ENCODE results near the gene LGR5. TPM values are rescaled to one million over a fixed set of nuclear protein-coding genes. Genes with fewer than 3 reads are reported as not detected.
A peak's percentile ranks its signal among the peaks of the same experiment; 100 is the strongest.

The LGR5 gene
- total and polyA plus RNA-seq, 2 of the 13 experiments (the other 11 are each of a cell fraction or from before 2014, with no cell fraction given): 37.0 to 121 TPM

DNA sequence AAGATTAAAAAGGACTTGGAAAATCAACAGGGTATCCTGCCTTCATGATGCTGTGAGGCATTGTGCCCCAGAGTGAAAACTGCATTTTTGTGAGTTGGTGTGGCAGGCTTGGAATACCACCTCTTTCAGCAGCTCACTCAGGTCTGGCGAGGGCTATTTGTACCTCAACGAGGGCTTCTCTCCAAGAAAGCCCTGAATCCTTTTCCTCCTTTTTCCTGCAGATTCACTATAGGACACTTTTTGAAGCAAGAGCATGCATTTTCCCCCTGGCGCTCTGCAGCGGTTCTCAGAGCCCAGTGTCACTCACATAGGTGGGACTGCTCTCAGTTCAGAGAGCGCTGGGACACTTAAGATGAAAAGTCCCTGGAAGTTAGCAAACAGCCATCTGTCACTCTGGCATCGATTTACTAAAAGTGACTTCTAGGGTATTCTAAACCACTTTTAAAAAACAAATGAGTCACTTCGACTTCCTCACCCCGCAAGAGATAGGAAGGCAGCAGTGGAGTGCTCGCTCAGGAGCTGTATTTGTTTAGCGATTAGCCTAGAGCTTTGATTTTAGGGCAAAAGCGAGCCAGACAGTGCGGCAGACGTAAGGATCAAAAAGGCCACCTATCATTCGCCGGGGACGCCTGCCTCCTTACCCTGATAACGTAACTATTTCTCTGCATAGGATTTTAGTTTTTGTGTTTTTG lies 782 bp upstream of the LGR5 start (continued):
- TF ChIP-seq, protein P1, sequence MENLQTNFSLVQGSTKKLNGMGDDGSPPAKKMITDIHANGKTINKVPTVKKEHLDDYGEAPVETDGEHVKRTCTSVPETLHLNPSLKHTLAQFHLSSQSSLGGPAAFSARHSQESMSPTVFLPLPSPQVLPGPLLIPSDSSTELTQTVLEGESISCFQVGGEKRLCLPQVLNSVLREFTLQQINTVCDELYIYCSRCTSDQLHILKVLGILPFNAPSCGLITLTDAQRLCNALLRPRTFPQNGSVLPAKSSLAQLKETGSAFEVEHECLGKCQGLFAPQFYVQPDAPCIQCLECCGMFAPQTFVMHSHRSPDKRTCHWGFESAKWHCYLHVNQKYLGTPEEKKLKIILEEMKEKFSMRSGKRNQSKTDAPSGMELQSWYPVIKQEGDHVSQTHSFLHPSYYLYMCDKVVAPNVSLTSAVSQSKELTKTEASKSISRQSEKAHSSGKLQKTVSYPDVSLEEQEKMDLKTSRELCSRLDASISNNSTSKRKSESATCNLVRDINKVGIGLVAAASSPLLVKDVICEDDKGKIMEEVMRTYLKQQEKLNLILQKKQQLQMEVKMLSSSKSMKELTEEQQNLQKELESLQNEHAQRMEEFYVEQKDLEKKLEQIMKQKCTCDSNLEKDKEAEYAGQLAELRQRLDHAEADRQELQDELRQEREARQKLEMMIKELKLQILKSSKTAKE (CRISPR knock-in tag; IDR thresholded peaks at IDR 0.05; ENCODE audit: borderline replicate concordance): peak; percentile 95
- TF ChIP-seq KLF12 (CRISPR knock-in tag; IDR thresholded peaks at IDR 0.05; ENCODE audit: borderline replicate concordance) (no peak), KDM4B (CRISPR knock-in tag; IDR thresholded peaks at IDR 0.05) (0 out of 2 replicates have a peak, but pooled peaks have one; percentile 18), FOXK1 (CRISPR knock-in tag; IDR thresholded peaks at IDR 0.05; ENCODE audit: borderline replicate concordance, low read depth) (peak; percentile 68; the same call in 1 of the 2 replicates), MBD4 (IDR thresholded peaks at IDR 0.05; ENCODE audit: borderline replicate concordance, low read length) (peak; percentile 95; the same call in 1 of the 2 replicates), JUNB (CRISPR knock-in tag; IDR thresholded peaks at IDR 0.05; ENCODE audit: borderline replicate concordance) (peak; percentile 94; the same call in 1 of the 2 replicates), IRF2 (CRISPR knock-in tag; IDR thresholded peaks at IDR 0.05) (peak; percentile 86), CBX5 (CRISPR knock-in tag; IDR thresholded peaks at IDR 0.05; ENCODE audit: borderline replicate concordance) (peak; percentile 52; the same call in 1 of the 2 replicates), RXRA (CRISPR knock-in tag; IDR thresholded peaks at IDR 0.05) (peak; percentile 83; the same call in 1 of the 2 replicates), CCAR2 (optimal IDR thresholded peaks at IDR 0.05; ENCODE audit: low read depth, low read length) (peak; percentile 62), CREB1 (IDR thresholded peaks at IDR 0.05) (no peak), CREB1 (CRISPR knock-in tag; IDR thresholded peaks at IDR 0.05) (peak; percentile 64), CEBPG (CRISPR knock-in tag; IDR thresholded peaks at IDR 0.05) (peak; percentile 72), SP5 (CRISPR knock-in tag; IDR thresholded peaks at IDR 0.05; ENCODE audit: borderline replicate concordance, low read depth) (peak; percentile 70), SIN3B (IDR thresholded peaks at IDR 0.05; ENCODE audit: low read length) (no peak), ZFP36 (IDR thresholded peaks at IDR 0.05; ENCODE audit: borderline replicate concordance, low read depth, low read length, partially characterized antibody) (no peak)
- TF ChIP-seq, protein P2, sequence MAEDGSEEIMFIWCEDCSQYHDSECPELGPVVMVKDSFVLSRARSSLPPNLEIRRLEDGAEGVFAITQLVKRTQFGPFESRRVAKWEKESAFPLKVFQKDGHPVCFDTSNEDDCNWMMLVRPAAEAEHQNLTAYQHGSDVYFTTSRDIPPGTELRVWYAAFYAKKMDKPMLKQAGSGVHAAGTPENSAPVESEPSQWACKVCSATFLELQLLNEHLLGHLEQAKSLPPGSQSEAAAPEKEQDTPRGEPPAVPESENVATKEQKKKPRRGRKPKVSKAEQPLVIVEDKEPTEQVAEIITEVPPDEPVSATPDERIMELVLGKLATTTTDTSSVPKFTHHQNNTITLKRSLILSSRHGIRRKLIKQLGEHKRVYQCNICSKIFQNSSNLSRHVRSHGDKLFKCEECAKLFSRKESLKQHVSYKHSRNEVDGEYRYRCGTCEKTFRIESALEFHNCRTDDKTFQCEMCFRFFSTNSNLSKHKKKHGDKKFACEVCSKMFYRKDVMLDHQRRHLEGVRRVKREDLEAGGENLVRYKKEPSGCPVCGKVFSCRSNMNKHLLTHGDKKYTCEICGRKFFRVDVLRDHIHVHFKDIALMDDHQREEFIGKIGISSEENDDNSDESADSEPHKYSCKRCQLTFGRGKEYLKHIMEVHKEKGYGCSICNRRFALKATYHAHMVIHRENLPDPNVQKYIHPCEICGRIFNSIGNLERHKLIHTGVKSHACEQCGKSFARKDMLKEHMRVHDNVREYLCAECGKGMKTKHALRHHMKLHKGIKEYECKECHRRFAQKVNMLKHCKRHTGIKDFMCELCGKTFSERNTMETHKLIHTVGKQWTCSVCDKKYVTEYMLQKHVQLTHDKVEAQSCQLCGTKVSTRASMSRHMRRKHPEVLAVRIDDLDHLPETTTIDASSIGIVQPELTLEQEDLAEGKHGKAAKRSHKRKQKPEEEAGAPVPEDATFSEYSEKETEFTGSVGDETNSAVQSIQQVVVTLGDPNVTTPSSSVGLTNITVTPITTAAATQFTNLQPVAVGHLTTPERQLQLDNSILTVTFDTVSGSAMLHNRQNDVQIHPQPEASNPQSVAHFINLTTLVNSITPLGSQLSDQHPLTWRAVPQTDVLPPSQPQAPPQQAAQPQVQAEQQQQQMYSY (CRISPR knock-in tag; IDR thresholded peaks at IDR 0.05): no peak
- TF ChIP-seq, protein P3, sequence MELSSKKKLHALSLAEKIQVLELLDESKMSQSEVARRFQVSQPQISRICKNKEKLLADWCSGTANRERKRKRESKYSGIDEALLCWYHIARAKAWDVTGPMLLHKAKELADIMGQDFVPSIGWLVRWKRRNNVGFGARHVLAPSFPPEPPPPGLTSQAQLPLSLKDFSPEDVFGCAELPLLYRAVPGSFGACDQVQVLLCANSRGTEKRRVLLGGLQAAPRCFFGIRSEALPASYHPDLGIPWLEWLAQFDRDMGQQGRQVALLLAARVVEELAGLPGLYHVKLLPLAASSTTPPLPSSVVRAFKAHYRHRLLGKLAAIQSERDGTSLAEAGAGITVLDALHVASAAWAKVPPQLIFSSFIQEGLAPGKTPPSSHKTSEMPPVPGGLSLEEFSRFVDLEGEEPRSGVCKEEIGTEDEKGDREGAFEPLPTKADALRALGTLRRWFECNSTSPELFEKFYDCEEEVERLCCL (CRISPR knock-in tag; IDR thresholded peaks at IDR 0.05; ENCODE audit: borderline replicate concordance): no peak
- TF ChIP-seq, protein P4, sequence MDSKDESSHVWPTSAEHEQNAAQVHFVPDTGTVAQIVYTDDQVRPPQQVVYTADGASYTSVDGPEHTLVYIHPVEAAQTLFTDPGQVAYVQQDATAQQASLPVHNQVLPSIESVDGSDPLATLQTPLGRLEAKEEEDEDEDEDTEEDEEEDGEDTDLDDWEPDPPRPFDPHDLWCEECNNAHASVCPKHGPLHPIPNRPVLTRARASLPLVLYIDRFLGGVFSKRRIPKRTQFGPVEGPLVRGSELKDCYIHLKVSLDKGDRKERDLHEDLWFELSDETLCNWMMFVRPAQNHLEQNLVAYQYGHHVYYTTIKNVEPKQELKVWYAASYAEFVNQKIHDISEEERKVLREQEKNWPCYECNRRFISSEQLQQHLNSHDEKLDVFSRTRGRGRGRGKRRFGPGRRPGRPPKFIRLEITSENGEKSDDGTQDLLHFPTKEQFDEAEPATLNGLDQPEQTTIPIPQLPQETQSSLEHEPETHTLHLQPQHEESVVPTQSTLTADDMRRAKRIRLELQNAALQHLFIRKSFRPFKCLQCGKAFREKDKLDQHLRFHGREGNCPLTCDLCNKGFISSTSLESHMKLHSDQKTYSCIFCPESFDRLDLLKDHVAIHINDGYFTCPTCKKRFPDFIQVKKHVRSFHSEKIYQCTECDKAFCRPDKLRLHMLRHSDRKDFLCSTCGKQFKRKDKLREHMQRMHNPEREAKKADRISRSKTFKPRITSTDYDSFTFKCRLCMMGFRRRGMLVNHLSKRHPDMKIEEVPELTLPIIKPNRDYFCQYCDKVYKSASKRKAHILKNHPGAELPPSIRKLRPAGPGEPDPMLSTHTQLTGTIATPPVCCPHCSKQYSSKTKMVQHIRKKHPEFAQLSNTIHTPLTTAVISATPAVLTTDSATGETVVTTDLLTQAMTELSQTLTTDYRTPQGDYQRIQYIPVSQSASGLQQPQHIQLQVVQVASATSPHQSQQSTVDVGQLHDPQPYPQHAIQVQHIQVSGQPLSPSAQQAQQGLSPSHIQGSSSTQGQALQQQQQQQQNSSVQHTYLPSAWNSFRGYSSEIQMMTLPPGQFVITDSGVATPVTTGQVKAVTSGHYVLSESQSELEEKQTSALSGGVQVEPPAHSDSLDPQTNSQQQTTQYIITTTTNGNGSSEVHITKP (CRISPR knock-in tag; IDR thresholded peaks at IDR 0.05; ENCODE audit: low read depth): 0 out of 2 replicates have a peak, but pooled peaks have one; percentile 59
